HepG2 (cell line): ENCODE results near the gene FITM2. TPM values are rescaled to one million over a fixed set of nuclear protein-coding genes. Genes with fewer than 3 reads are reported as not detected.

Source experiments
- ATAC-seq: fragments of 200-7000 bp; cut with Tn5 transposase; 3 replicates; pipeline ENCODE4 v1.9.1; 2020; ENCODE audit warnings: mild to moderate bottlenecking, moderate library complexity
- BruUV-seq: library from RNA; stranded (reverse); fragments of 400-500 nt; replicated peaks from 2 replicates; lab custom pipeline; 2021; lab: Mats Ljungman, UMichigan
- CTCF ChIA-PET: fragments of 300-600 bp; formaldehyde crosslinking; extraction: SDS; loops from one replicate; lab custom pipeline; 2021; ENCODE audit warnings: low total read pairs, inconsistent platforms, low intra/inter-chr PET ratio; lab: Yijun Ruan, JAX
- POLR2A ChIA-PET: fragments of 350-600 bp; sonication (Branson Sonifier 250); formaldehyde crosslinking; loops from one replicate; lab custom pipeline; 2020; ENCODE audit warnings: antibody characterized with exemption, inconsistent platforms; lab: Yijun Ruan, JAX
- DNase-seq: peaks from one replicate; pipeline ENCODE4 v3.0.0-alpha.2; 2015; ENCODE audit warnings: low spot score
- FAIRE-seq: peaks from 3 replicates; lab custom pipeline; 2011; peaks lifted over from hg19 to GRCh38; lab: Jason Lieb, UNC
- H2AFZ ChIP-seq: one replicate; pipeline ENCODE4 v1.6.1; 2011; ENCODE audit warnings: low read length, inconsistent platforms
- H3K27ac ChIP-seq: fragments of 300-600 bp; 3 replicates; pipeline ENCODE4 v1.8.0; 2011; ENCODE audit warnings: mixed run types, mild to moderate bottlenecking, mixed read lengths, low read length, inconsistent platforms; ENCODE audit not compliant: insufficient read depth; ENCODE audit errors: extremely low read length
- H3K27me3 ChIP-seq, 2 experiments: fragments of 200-600 bp in 1 of 2; 2 replicates in 1 of 2; 3 replicates in 1 of 2; pipeline versions ENCODE4 v1.6.0 to v1.8.0; 2011; ENCODE audit warnings: low read length in 2 of 2, mild to moderate bottlenecking in 2 of 2, moderate library complexity in 2 of 2, inconsistent platforms in 1 of 2; ENCODE audit not compliant: insufficient read depth in 2 of 2, control insufficient read depth in 1 of 2
- H3K36me3 ChIP-seq, 2 experiments: fragments of 200-600 bp in 1 of 2; replicated peaks in 1 of 2; 2 replicates in 1 of 2; 3 replicates in 1 of 2; pipeline versions ENCODE4 v1.5.1 to v1.8.0; 2011; ENCODE audit warnings: low read length in 2 of 2, inconsistent platforms in 1 of 2; ENCODE audit not compliant: insufficient read depth in 2 of 2, control insufficient read depth in 1 of 2
- H3K4me1 ChIP-seq: 2 replicates; pipeline ENCODE4 v1.5.1; 2012; ENCODE audit warnings: low read length, inconsistent platforms; ENCODE audit not compliant: insufficient read depth
- H3K4me2 ChIP-seq: 2 replicates; pipeline ENCODE4 v1.6.0; 2011; ENCODE audit warnings: low read depth, low read length, inconsistent platforms
- H3K4me3 ChIP-seq, 3 experiments: fragments of 200-600 bp in 1 of 3; sonication (generic), shearing (Covaris generic) in 1 of 3; replicated peaks in 1 of 3; 2 replicates each; pipeline ENCODE4 v1.5.1; 2011 to 2016; ENCODE audit warnings: low read length in 3 of 3, inconsistent platforms in 2 of 3, low read depth in 2 of 3, mild to moderate bottlenecking in 2 of 3, control low read depth in 1 of 3, mixed read lengths in 1 of 3; ENCODE audit not compliant: insufficient read depth in 1 of 3
- H3K79me2 ChIP-seq: one replicate; pipeline ENCODE4 v1.6.1; 2011; ENCODE audit warnings: low read length, inconsistent platforms; ENCODE audit not compliant: insufficient read depth
- H3K9ac ChIP-seq: 2 replicates; pipeline ENCODE4 v1.6.0; 2011; ENCODE audit warnings: mild to moderate bottlenecking, low read depth, low read length, inconsistent platforms; ENCODE audit not compliant: insufficient read depth
- H3K9me3 ChIP-seq: 2 replicates; pipeline ENCODE4 v1.5.1; 2012; ENCODE audit warnings: mild to moderate bottlenecking, low read length
- H4K20me1 ChIP-seq: 2 replicates; pipeline ENCODE4 v1.6.0; 2011; ENCODE audit warnings: inconsistent platforms, mild to moderate bottlenecking, low read length, moderate library complexity; ENCODE audit not compliant: insufficient read depth
- DR1 ChIP-seq: sonication (generic); formaldehyde crosslinking; IDR thresholded peaks from 2 replicates; pipeline ENCODE4 v1.8.0; 2021; ENCODE audit warnings: mild to moderate bottlenecking, missing genetic modification reagents, inconsistent platforms
- ESRRA ChIP-seq: sonication (generic); formaldehyde crosslinking; IDR thresholded peaks from 2 replicates; pipeline ENCODE4 v1.5.1; 2020; ENCODE audit warnings: mild to moderate bottlenecking, low read depth, missing genetic modification reagents
- HMG20B ChIP-seq: conservative IDR thresholded peaks from 2 replicates; pipeline ENCODE4 v1.6.1; 2016; ENCODE audit warnings: missing genetic modification reagents, missing compliant biosample characterization
- RFX1 ChIP-seq: fragments of 450-650 bp; IDR thresholded peaks from 2 replicates; pipeline ENCODE4 v1.6.1; 2017
- U2AF1 ChIP-seq: fragments of 200-400 bp; formaldehyde crosslinking; optimal IDR thresholded peaks from 2 replicates; pipeline ENCODE3; 2017; ENCODE audit warnings: mild to moderate bottlenecking, low read depth, low read length
- ZBTB8A ChIP-seq: sonication (generic); formaldehyde crosslinking; IDR thresholded peaks from 2 replicates; pipeline ENCODE4 v1.4.0; 2020; ENCODE audit warnings: mild to moderate bottlenecking, low read depth, missing genetic modification reagents, borderline replicate concordance
- ZFP36 ChIP-seq: fragments of 150-350 bp; IDR thresholded peaks from 2 replicates; pipeline ENCODE4 v1.6.1; 2018; ENCODE audit warnings: borderline replicate concordance, low read length, low read depth; ENCODE audit not compliant: partially characterized antibody
- ZFP37 ChIP-seq: sonication (generic); formaldehyde crosslinking; IDR thresholded peaks from 2 replicates; pipeline ENCODE4 v1.4.0; 2020; ENCODE audit warnings: missing genetic modification reagents, borderline replicate concordance
- ZNF263 ChIP-seq: sonication (generic); formaldehyde crosslinking; IDR thresholded peaks from 2 replicates; pipeline ENCODE4 v1.4.0; 2020; ENCODE audit warnings: missing genetic modification reagents
- ZNF34 ChIP-seq: sonication (generic); formaldehyde crosslinking; IDR thresholded peaks from 2 replicates; pipeline ENCODE4 v1.4.0; 2020; ENCODE audit warnings: mild to moderate bottlenecking, missing genetic modification reagents, borderline replicate concordance
- ZSCAN31 ChIP-seq: sonication (generic); formaldehyde crosslinking; IDR thresholded peaks from 2 replicates; pipeline ENCODE4 v1.5.0; 2020; ENCODE audit warnings: low read depth, mild to moderate bottlenecking, missing genetic modification reagents
- WGBS: methylation state at CpG from one replicate; pipeline ENCODE4 v1.1.6; 2017; ENCODE audit warnings: low lambda C conversion rate; 5-methylcytosine and 5-hydroxymethylcytosine counted together
- in situ Hi-C: cut with HindIII; loops from 2 replicates; pipeline ENCODE4 v1.10.0; 2017; ENCODE audit warnings: low pct_unique_long_range_greater_than_20kb; ENCODE audit not compliant: extremely low pct_ligation_motif_present
- intact Hi-C: fragments of 100-400 bp; cut with micrococcal nuclease; formaldehyde crosslinking; loops from one replicate; pipeline ENCODE4 v1.10.0; 2022; ENCODE audit not compliant: unreplicated experiment
- polyA plus RNA-seq, 8 experiments: library from polyadenylated mRNA; depleted of rRNA in 3 of 8; stranded (reverse) in 7 of 8; unstranded in 1 of 8; fragments of >200 nt; fragmentation: Illumina TruSeq in 4 of 8; extraction: Trizol in 4 of 8; gene quantifications; 2 replicates each; pipeline versions ENCODE4 v1.2.1 to v1.2.3, GENCODE V29; 2011 to 2016; ENCODE audit warnings: low read depth in 4 of 8, missing spikeins in 1 of 8, mixed read lengths in 1 of 8; ENCODE audit not compliant: insufficient read depth in 1 of 8
- total RNA-seq, 5 experiments: library from RNA; depleted of rRNA; stranded (reverse); fragments of >200 nt; fragmentation: Illumina TruSeq; extraction: Trizol; gene quantifications; 2 replicates each; pipeline ENCODE4 v1.2.3, GENCODE V29; 2016; ENCODE audit warnings: low read depth in 1 of 5
- TF ChIP-seq, protein P1 (sequence below): sonication (generic); formaldehyde crosslinking; IDR thresholded peaks from 2 replicates; pipeline ENCODE4 v1.9.0; 2022; ENCODE audit warnings: low read depth, missing genetic modification reagents
- TF ChIP-seq, protein P2 (sequence below): sonication (generic); formaldehyde crosslinking; IDR thresholded peaks from 2 replicates; pipeline ENCODE4 v1.8.1; 2023; ENCODE audit warnings: mild to moderate bottlenecking, missing genetic modification reagents
- TF ChIP-seq, protein P3 (sequence below): IDR thresholded peaks from 2 replicates; pipeline ENCODE4 v1.4.0; 2020; ENCODE audit warnings: mild to moderate bottlenecking, missing genetic modification reagents

FITM2 gene
- total and polyA plus RNA-seq, 2 of the 13 experiments (the other 11 are each of a cell fraction or from before 2014, with no cell fraction given), result 9.6 to 24.5 TPM

DNA sequence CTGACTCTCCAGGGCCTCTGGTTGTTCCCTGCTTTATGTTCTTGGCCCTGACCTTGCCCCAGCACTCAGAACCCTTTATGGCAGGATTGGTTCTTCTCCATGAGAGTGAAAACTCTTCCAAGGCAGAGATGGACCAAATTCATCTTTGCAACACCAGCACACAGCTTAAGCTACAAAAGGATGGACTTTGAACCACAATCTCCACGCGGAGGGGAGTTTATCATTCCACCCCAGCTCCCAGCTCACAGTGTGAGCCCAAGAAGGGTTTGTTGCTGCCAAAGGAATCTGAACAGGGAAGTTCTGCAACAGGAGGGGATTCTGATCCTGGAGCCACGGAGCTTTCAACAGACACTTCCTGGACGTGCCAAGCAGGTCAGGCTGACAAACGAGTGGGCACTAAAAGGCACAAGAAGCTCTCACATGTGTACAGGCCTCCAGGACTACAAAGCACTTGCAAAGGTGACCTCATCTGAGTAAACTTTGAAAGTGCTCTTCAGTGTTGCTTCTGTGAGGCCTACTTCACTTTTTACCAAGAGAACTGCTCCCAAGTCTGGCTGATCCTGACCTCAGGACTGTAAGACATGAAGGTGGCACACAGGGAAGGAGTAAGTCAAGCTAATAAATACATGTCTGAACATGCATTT lies 8.9 kb downstream of the FITM2 start:
- H3K79me2 ChIP-seq, result no peaks in the 10 kb centered on the region
- CTCF ChIA-PET, result no interaction called here
- peak; percentile 74; the same call in 1 of the 2 replicates for TF ChIP-seq ZBTB8A (CRISPR knock-in tag)
- TF ChIP-seq HMG20B (CRISPR knock-in tag), result no peak; the same call in 1 of the 2 replicates
- TF ChIP-seq, protein P1, sequence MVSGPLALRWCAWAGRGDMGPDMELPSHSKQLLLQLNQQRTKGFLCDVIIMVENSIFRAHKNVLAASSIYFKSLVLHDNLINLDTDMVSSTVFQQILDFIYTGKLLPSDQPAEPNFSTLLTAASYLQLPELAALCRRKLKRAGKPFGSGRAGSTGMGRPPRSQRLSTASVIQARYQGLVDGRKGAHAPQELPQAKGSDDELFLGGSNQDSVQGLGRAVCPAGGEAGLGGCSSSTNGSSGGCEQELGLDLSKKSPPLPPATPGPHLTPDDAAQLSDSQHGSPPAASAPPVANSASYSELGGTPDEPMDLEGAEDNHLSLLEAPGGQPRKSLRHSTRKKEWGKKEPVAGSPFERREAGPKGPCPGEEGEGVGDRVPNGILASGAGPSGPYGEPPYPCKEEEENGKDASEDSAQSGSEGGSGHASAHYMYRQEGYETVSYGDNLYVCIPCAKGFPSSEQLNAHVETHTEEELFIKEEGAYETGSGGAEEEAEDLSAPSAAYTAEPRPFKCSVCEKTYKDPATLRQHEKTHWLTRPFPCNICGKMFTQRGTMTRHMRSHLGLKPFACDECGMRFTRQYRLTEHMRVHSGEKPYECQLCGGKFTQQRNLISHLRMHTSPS (CRISPR knock-in tag), result peak; percentile 92
- peak; percentile 92 for TF ChIP-seq ZNF34 (CRISPR knock-in tag)
- TF ChIP-seq RFX1, result no peak
- peak; percentile 1 for TF ChIP-seq ZFP36
- peak; percentile 62; the same call in 1 of the 2 replicates for TF ChIP-seq ZNF263 (CRISPR knock-in tag)
- no peak for TF ChIP-seq ZSCAN31 (CRISPR knock-in tag)
- TF ChIP-seq, protein P2, sequence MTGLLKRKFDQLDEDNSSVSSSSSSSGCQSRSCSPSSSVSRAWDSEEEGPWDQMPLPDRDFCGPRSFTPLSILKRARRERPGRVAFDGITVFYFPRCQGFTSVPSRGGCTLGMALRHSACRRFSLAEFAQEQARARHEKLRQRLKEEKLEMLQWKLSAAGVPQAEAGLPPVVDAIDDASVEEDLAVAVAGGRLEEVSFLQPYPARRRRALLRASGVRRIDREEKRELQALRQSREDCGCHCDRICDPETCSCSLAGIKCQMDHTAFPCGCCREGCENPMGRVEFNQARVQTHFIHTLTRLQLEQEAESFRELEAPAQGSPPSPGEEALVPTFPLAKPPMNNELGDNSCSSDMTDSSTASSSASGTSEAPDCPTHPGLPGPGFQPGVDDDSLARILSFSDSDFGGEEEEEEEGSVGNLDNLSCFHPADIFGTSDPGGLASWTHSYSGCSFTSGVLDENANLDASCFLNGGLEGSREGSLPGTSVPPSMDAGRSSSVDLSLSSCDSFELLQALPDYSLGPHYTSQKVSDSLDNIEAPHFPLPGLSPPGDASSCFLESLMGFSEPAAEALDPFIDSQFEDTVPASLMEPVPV (CRISPR knock-in tag), result 0 out of 2 replicates have a peak, but pooled peaks have one; percentile 16
- TF ChIP-seq DR1, result no peak; the same call in 1 of the 2 replicates
- TF ChIP-seq U2AF1, result no peak
- no peak; the same call in 1 of the 2 replicates for TF ChIP-seq ZFP37
- peak; percentile 89; the same call in 1 of the 2 replicates for TF ChIP-seq ESRRA (CRISPR knock-in tag)
- TF ChIP-seq, protein P3, sequence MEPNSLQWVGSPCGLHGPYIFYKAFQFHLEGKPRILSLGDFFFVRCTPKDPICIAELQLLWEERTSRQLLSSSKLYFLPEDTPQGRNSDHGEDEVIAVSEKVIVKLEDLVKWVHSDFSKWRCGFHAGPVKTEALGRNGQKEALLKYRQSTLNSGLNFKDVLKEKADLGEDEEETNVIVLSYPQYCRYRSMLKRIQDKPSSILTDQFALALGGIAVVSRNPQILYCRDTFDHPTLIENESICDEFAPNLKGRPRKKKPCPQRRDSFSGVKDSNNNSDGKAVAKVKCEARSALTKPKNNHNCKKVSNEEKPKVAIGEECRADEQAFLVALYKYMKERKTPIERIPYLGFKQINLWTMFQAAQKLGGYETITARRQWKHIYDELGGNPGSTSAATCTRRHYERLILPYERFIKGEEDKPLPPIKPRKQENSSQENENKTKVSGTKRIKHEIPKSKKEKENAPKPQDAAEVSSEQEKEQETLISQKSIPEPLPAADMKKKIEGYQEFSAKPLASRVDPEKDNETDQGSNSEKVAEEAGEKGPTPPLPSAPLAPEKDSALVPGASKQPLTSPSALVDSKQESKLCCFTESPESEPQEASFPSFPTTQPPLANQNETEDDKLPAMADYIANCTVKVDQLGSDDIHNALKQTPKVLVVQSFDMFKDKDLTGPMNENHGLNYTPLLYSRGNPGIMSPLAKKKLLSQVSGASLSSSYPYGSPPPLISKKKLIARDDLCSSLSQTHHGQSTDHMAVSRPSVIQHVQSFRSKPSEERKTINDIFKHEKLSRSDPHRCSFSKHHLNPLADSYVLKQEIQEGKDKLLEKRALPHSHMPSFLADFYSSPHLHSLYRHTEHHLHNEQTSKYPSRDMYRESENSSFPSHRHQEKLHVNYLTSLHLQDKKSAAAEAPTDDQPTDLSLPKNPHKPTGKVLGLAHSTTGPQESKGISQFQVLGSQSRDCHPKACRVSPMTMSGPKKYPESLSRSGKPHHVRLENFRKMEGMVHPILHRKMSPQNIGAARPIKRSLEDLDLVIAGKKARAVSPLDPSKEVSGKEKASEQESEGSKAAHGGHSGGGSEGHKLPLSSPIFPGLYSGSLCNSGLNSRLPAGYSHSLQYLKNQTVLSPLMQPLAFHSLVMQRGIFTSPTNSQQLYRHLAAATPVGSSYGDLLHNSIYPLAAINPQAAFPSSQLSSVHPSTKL (CRISPR knock-in tag), result peak; percentile 90

More for the DNA sequence above, 8.9 kb downstream of the FITM2 start:
- H3K27me3 ChIP-seq, result no peaks in the 10 kb centered on the region
- intact Hi-C loops, result loop anchor here (2.0 kb wide), 1 partner anchor 53 kb away; no protein-coding TSS in a partner anchor
- peak overlapping the region; percentile 78 for H3K4me2 ChIP-seq
- in situ Hi-C loops, result no loop called here
- no peaks in the 10 kb centered on the region for H4K20me1 ChIP-seq
- H3K27ac ChIP-seq, result peak overlapping the region; percentile 82
- peaks cover 0 to 7% of the 10 kb centered on the region in 2 experiments; a peak in 2 of 5 replicates for H3K36me3 ChIP-seq
- H3K9me3 ChIP-seq, result no peaks in the 10 kb centered on the region
- peak overlapping the region; percentile 69 for H3K9ac ChIP-seq
- H3K4me1 ChIP-seq, result peaks cover 27% of the 10 kb centered on the region
- WGBS, result 0% methylated on average over 5 of the region's 5 CpGs
- POLR2A ChIA-PET, result interaction anchor here (0.6 to 2.0 kb wide), 31 partner anchors 9 to 219 kb away, joined by 3 to 30 read pairs (median 4); partner anchors contain the start of genes FITM2, HNF4A and SERINC3
- peak overlapping the region; percentile 20 to 45 (median 40) for H3K4me3 ChIP-seq
- ATAC-seq (peak; percentile 97), DNase-seq (peak; percentile 96), FAIRE-seq (peak; percentile 89)
- H2AFZ ChIP-seq, result peak overlapping the region; percentile 49
- BruUV-seq, result TSS peak; percentile 98
